Nephron progenitor cell (in vitro differentiated cells): Measurements from ENCODE around the gene ZSCAN30.

Source experiments
- DNase-seq: peaks from one replicate; pipeline ENCODE4 v3.0.0; 2021
- H3K27ac Mint-ChIP-seq: 2 replicates; pipeline ENCODE4 v1.8.0; 2021; ENCODE audit warnings: mild to moderate bottlenecking, moderate library complexity, mixed read lengths
- H3K27me3 Mint-ChIP-seq: 2 replicates; pipeline ENCODE4 v1.8.0; 2021; ENCODE audit warnings: mild to moderate bottlenecking, low read depth, mixed read lengths; ENCODE audit not compliant: poor library complexity
- H3K36me3 Mint-ChIP-seq: 2 replicates; pipeline ENCODE4 v1.8.0; 2021; ENCODE audit warnings: low read depth, mixed read lengths
- H3K4me1 Mint-ChIP-seq: 2 replicates; pipeline ENCODE4 v1.8.0; 2021; ENCODE audit warnings: mixed read lengths
- H3K4me3 Mint-ChIP-seq: 2 replicates; pipeline ENCODE4 v1.8.0; 2021; ENCODE audit warnings: mild to moderate bottlenecking, moderate library complexity, mixed read lengths
- H3K9me3 Mint-ChIP-seq: 2 replicates; pipeline ENCODE4 v1.8.0; 2021; ENCODE audit warnings: mild to moderate bottlenecking, moderate library complexity, mixed read lengths
- CTCF ChIP-seq: fragments of 200-600 bp; sonication (generic); IDR thresholded peaks from 2 replicates; pipeline ENCODE4 v1.5.0; 2021; ENCODE audit warnings: antibody characterized with exemption

Gene ZSCAN30

GRCh38 chr18:35247412-35248249, 42.4 kb downstream of the ZSCAN30 start:
- Mint-ChIP-seq H3K9me3 (peaks cover 72% of the 10 kb centered on the region), H3K27ac (no peak overlapping the region)
- TF ChIP-seq CTCF, result no peak

GRCh38 chr18:35246831-35247230, 43.2 kb downstream of the ZSCAN30 start:
- peaks cover 94% of the 10 kb centered on the region for H3K36me3 Mint-ChIP-seq
- DNase-seq, result no peak
- no peak overlapping the region for H3K27ac Mint-ChIP-seq
- H3K4me3 Mint-ChIP-seq, result no peak overlapping the region
- peaks cover 12% of the 10 kb centered on the region for H3K4me1 Mint-ChIP-seq
- no peak for TF ChIP-seq CTCF
- H3K27me3 Mint-ChIP-seq, result no peaks in the 10 kb centered on the region
- peaks cover 71% of the 10 kb centered on the region for H3K9me3 Mint-ChIP-seq

More at GRCh38 chr18:35247412-35248249, 42.4 kb downstream of the ZSCAN30 start:
- Mint-ChIP-seq H3K36me3 (peaks cover 97% of the 10 kb centered on the region), H3K4me3 (no peak overlapping the region), H3K27me3 (no peaks in the 10 kb centered on the region), H3K4me1 (peaks cover 6% of the 10 kb centered on the region)
- DNase-seq, result no peak

- Mint-ChIP-seq H3K4me1 (peaks cover 12% of the 10 kb centered on the region), H3K4me3 (no peak overlapping the region), H3K9me3 (peaks cover 63% of the 10 kb centered on the region), H3K27ac (no peak overlapping the region), H3K27me3 (no peaks in the 10 kb centered on the region), H3K36me3 (peaks cover 84% of the 10 kb centered on the region)
- TF ChIP-seq CTCF, result no peak
- no peak for DNase-seq
Measured at GRCh38 chr18:35245719-35246317, 44.2 kb downstream of the ZSCAN30 start.

GRCh38 chr18:35244671-35245070, 45.4 kb downstream of the ZSCAN30 start:
- no peak for TF ChIP-seq CTCF
- peak overlapping the region; percentile 62 for H3K27ac Mint-ChIP-seq
- H3K36me3 Mint-ChIP-seq, result peaks cover 73% of the 10 kb centered on the region
- H3K4me1 Mint-ChIP-seq, result peaks cover 15% of the 10 kb centered on the region
- no peaks in the 10 kb centered on the region for H3K27me3 Mint-ChIP-seq
- peaks cover 58% of the 10 kb centered on the region for H3K9me3 Mint-ChIP-seq
- no peak overlapping the region for H3K4me3 Mint-ChIP-seq
- DNase-seq, result no peak

- Mint-ChIP-seq H3K27ac (peak overlapping the region; percentile 100), H3K36me3 (peaks cover 54% of the 10 kb centered on the region), H3K4me3 (peak overlapping the region; percentile 96), H3K9me3 (peaks cover 51% of the 10 kb centered on the region), H3K4me1 (peaks cover 15% of the 10 kb centered on the region), H3K27me3 (no peaks in the 10 kb centered on the region)
- no peak for TF ChIP-seq CTCF
- no peak for DNase-seq
Measured at GRCh38 chr18:35242426-35242825, 47.6 kb downstream of the ZSCAN30 start.

- peak overlapping the region; percentile 100 for H3K27ac Mint-ChIP-seq
- no peak for DNase-seq
- H3K4me1 Mint-ChIP-seq, result peaks cover 15% of the 10 kb centered on the region
- no peak for TF ChIP-seq CTCF
- H3K27me3 Mint-ChIP-seq, result no peaks in the 10 kb centered on the region
- peak overlapping the region; percentile 96 for H3K4me3 Mint-ChIP-seq
- H3K36me3 Mint-ChIP-seq, result peaks cover 44% of the 10 kb centered on the region
- H3K9me3 Mint-ChIP-seq, result peaks cover 43% of the 10 kb centered on the region
Measured at GRCh38 chr18:35241448-35241804, 48.6 kb downstream of the ZSCAN30 start.
